ENCODE data around the gene AMH. TPM values are rescaled to one million over a fixed set of nuclear protein-coding genes. Genes with fewer than 3 reads are reported as not detected.
A peak's percentile ranks its signal among the peaks of the same experiment; 100 is the strongest.
"Not testable (repeated sequence)": the region's sequence is repeated elsewhere in the genome, so short reads cannot be mapped to it uniquely, and the experiment has no call there.

Gene AMH
- total RNA-seq, 2 experiments from 2014 or later: 2.6 to 4.0 TPM

DNA sequence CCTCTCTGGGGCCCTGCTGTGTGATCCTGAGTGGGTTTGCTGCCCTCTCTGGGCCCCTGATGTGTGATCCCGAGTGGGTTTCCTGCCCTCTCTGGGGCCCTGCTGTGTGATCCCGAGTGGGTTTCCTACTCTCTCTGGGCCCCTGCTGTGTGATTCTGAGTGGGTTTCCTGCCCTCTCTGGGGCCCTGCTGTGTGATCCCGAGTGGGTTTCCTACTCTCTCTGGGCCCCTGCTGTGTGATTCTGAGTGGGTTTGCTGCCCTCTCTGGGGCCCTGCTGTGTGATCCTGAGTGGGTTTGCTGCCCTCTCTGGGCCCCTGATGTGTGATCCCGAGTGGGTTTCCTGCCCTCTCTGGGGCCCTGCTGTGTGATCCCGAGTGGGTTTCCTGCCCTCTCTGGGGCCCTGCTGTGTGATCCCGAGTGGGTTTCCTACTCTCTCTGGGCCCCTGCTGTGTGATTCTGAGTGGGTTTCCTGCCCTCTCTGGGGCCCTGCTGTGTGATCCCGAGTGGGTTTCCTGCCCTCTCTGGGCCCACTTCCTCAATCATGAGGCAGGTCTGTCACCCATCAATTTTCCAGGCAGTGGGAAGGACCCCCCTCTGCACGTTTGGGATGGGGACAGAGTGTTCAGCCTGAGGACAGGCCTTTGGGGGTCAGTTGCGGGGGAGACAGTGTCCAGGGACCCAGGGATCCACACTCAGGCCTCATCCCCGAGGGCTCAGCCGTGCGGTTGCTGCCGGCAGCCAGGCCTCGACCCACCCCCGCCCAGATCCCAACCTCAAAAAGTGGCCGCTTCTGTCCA, 32.3 kb downstream of the AMH start:
- H3K27ac Mint-ChIP-seq; H3K9me3 Mint-ChIP-seq; CTCF ChIA-PET; H3K4me3 Mint-ChIP-seq; intact Hi-C loops (cut with micrococcal nuclease); DNase-seq; H3K27me3 Mint-ChIP-seq (ENCODE audit: low read depth); H3K36me3 Mint-ChIP-seq (ENCODE audit: low read depth): not testable (repeated sequence)
- H3K4me1 Mint-ChIP-seq (ENCODE audit: low read depth): peaks cover 15% of the 10 kb centered on the region

GRCh38 chr19:2282062-2282861, 33.1 kb downstream of the AMH start, which contains the start of gene PEAK3:
Gene PEAK3 (minus strand): TSS chr19:2282175. CDS start chr19:2280931, 1,244 bp downstream.
- Mint-ChIP-seq H3K27me3 (ENCODE audit: low read depth) (no peaks in the 10 kb centered on the region), H3K27ac (no peak within 1 kb of the TSS), H3K36me3 (ENCODE audit: low read depth) (no peaks in the 10 kb centered on the region), H3K4me3 (no peak within 1 kb of the TSS), H3K4me1 (ENCODE audit: low read depth) (peaks cover 13% of the 10 kb centered on the region), H3K9me3 (no peaks in the 10 kb centered on the region)
- peak; percentile 57 for DNase-seq
- CTCF ChIA-PET: no interaction called here
- intact Hi-C loops (cut with micrococcal nuclease): no loop called here

DNA sequence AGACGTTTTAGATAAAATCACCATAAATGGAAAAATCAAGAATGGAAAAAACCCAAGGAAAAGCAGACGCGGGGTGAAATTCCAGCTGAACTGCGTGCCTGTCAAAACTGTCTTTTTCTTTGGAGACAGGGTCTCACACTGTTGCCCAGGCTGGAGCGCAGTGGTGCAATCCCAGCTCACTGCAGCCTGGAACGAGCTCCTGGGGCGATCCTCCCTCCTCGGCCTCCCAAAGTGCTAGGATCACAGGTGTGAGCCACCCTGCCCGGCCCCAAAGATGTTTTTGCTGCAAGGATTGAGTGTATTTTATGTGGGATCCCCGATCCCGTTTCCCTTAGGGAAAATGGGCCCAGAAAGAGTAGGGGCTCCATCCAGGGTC, 33.7 kb downstream of the AMH start:
- no peak overlapping the region for H3K4me3 Mint-ChIP-seq
- peaks cover 13% of the 10 kb centered on the region for H3K4me1 Mint-ChIP-seq (ENCODE audit: low read depth)
- DNase-seq: no peak
- no peaks in the 10 kb centered on the region for H3K9me3 Mint-ChIP-seq
- no peaks in the 10 kb centered on the region for H3K36me3 Mint-ChIP-seq (ENCODE audit: low read depth)
- H3K27ac Mint-ChIP-seq: no peak overlapping the region
- H3K27me3 Mint-ChIP-seq (ENCODE audit: low read depth): no peaks in the 10 kb centered on the region
- intact Hi-C loops (cut with micrococcal nuclease): no loop called here
- CTCF ChIA-PET: no interaction called here

GRCh38 chr19:2283835-2284507, 34.8 kb downstream of the AMH start:
- H3K36me3 Mint-ChIP-seq (ENCODE audit: low read depth): no peaks in the 10 kb centered on the region
- peaks cover 19% of the 10 kb centered on the region for H3K4me1 Mint-ChIP-seq (ENCODE audit: low read depth)
- H3K27me3 Mint-ChIP-seq (ENCODE audit: low read depth): peaks cover 2% of the 10 kb centered on the region
- H3K4me3 Mint-ChIP-seq: no peak overlapping the region
- no peak for DNase-seq
- intact Hi-C loops (cut with micrococcal nuclease): no loop called here
- no peaks in the 10 kb centered on the region for H3K9me3 Mint-ChIP-seq
- no peak overlapping the region for H3K27ac Mint-ChIP-seq
- CTCF ChIA-PET: interaction anchor here (0.6 kb wide), 1 partner anchor 15 kb away, joined by 3 read pairs; no protein-coding TSS in a partner anchor

GRCh38 chr19:2286402-2287140, 37.4 kb downstream of the AMH start:
- peaks cover 5% of the 10 kb centered on the region for H3K27me3 Mint-ChIP-seq (ENCODE audit: low read depth)
- no peak overlapping the region for H3K4me3 Mint-ChIP-seq
- no peaks in the 10 kb centered on the region for H3K9me3 Mint-ChIP-seq
- H3K27ac Mint-ChIP-seq: no peak overlapping the region
- peaks cover 1% of the 10 kb centered on the region for H3K36me3 Mint-ChIP-seq (ENCODE audit: low read depth)
- DNase-seq: no peak
- CTCF ChIA-PET: interaction anchor here (1.4 kb wide), 1 partner anchor 11 kb away, joined by 3 read pairs; no protein-coding TSS in a partner anchor
- H3K4me1 Mint-ChIP-seq (ENCODE audit: low read depth): peaks cover 34% of the 10 kb centered on the region
- intact Hi-C loops (cut with micrococcal nuclease): loop anchor here (5.0 kb wide), 1 partner anchor 41 kb away; the partner anchor contains the start of genes LSM7 and SPPL2B

DNA sequence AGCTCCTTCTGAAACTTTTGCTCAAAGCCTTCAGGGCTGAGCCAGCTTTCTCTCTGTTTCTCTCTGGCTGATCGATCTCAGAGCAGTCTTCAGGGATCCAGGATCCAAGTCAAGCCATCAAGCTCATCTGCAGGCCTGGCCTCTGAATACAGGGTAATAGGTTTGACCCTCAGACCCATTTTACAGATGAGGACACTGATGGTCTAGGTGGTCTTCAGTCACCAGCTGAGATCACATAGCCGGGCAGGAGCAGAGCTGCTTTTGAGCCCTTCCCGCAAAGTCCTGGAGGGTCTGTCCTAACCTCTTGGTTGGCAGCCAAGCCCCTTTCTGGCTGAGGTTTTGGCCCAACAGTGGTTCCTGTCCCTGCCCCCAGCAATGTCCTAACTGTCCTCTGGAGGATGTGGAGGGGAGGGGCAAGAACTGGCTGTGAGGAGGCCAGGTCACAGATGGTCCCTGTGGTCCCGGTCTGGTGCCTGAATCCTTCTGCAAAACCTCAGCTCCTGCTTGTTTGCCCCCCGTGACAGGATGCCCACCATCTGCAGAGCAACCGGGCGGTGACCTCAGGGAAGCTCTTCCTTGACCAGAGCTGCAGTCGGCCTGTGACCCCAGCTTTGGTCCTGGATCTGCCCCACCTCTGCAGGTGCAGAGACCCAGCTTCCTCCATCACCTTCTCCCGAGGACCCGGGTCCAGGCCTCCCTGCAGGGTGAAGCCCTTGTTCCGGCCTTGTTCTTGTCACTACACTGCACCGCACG, 38.6 kb downstream of the AMH start:
- Mint-ChIP-seq H3K27ac (no peak overlapping the region), H3K36me3 (ENCODE audit: low read depth) (peaks cover 1% of the 10 kb centered on the region), H3K27me3 (ENCODE audit: low read depth) (peaks cover 5% of the 10 kb centered on the region), H3K4me3 (no peak overlapping the region), H3K4me1 (ENCODE audit: low read depth) (peaks cover 27% of the 10 kb centered on the region), H3K9me3 (no peaks in the 10 kb centered on the region)
- DNase-seq: no peak
- intact Hi-C loops (cut with micrococcal nuclease): loop anchor here (5.0 kb wide), 1 partner anchor 40 kb away; the partner anchor contains the start of genes LSM7 and SPPL2B
- CTCF ChIA-PET: interaction anchor here (0.6 to 1.0 kb wide), 3 partner anchors 14 to 498 kb away, joined by 3 read pairs; partner anchors contain the start of gene THOP1

- Mint-ChIP-seq H3K4me3 (peak overlapping the region; percentile 37), H3K9me3 (no peaks in the 10 kb centered on the region), H3K27me3 (ENCODE audit: low read depth) (peaks cover 5% of the 10 kb centered on the region), H3K36me3 (ENCODE audit: low read depth) (peaks cover 2% of the 10 kb centered on the region), H3K27ac (peak overlapping the region; percentile 59), H3K4me1 (ENCODE audit: low read depth) (peaks cover 23% of the 10 kb centered on the region)
- intact Hi-C loops (cut with micrococcal nuclease): loop anchor here (5.0 kb wide), 1 partner anchor 39 kb away; the partner anchor contains the start of genes LSM7 and SPPL2B
- CTCF ChIA-PET: interaction anchor here (0.6 to 1.4 kb wide), 7 partner anchors 14 to 497 kb away, joined by 3 to 9 read pairs (median 3); partner anchors contain the start of gene THOP1
- no peak for DNase-seq
These were observed 39.3 kb downstream of the AMH start for GRCh38 chr19:2288338-2288817.

DNA sequence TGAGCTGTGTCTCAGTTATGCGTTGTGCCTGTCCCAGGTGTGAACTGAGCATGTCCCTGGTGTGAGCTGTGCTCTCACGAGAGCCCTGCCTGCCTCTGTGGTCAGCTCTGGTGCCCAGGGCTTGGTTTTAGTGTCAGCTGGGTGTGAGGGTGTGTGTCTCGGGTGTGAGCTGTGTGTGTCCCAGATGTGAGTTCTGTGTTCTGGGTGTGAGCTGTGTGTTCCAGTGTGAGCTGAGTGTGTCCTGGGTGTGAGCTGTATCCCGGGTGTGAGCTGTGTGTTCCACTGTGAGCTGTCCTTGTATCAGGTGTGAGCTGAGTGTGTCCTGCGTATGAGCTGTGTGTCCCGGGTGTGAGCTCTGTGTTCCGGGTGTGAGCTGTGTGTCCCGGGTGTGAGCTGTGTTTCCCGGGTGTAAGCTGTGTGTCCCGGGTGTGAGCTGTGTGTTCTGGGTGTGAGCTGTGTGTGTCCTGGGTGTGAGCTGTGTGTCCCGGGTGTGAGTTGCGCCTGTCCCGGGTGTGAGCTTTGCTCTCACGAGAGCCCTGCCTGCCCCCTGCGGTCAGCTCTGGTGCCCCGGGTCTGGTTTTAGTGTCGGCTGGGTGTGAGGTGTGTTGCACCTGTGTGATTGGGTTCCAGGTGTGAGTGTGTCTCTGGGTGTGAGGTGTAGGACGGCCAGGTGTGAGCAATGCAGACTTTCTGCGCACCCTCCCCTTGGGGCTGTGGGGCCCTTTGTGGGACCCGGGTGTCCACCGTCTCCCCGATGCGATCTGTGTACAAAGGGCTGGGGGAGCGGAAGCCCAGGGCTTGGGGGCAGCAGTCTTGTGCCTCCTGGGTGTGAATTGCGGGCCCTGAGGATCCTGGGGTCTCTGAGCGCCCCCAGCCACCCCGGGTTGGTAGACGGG, 39.9 kb downstream of the AMH start:
- H3K9me3 Mint-ChIP-seq: no peaks in the 10 kb centered on the region
- DNase-seq: no peak
- H3K36me3 Mint-ChIP-seq (ENCODE audit: low read depth): peaks cover 2% of the 10 kb centered on the region
- intact Hi-C loops (cut with micrococcal nuclease): loop anchor here (5.0 kb wide), 1 partner anchor 38 kb away; the partner anchor contains the start of genes LSM7 and SPPL2B
- peaks cover 5% of the 10 kb centered on the region for H3K27me3 Mint-ChIP-seq (ENCODE audit: low read depth)
- H3K27ac Mint-ChIP-seq: peak overlapping the region; percentile 59
- H3K4me3 Mint-ChIP-seq: peak overlapping the region; percentile 75
- H3K4me1 Mint-ChIP-seq (ENCODE audit: low read depth): peaks cover 27% of the 10 kb centered on the region
- CTCF ChIA-PET: interaction anchor here (0.9 to 1.4 kb wide), 4 partner anchors 15 to 237 kb away, joined by 3 to 9 read pairs (median 6); no protein-coding TSS in a partner anchor

- peaks cover 27% of the 10 kb centered on the region for H3K4me1 Mint-ChIP-seq (ENCODE audit: low read depth)
- DNase-seq: peak; percentile 72
- CTCF ChIA-PET: interaction anchor here (1.3 to 1.4 kb wide), 2 partner anchors 16 to 31 kb away, joined by 8 to 9 read pairs; no protein-coding TSS in a partner anchor
- peaks cover 5% of the 10 kb centered on the region for H3K27me3 Mint-ChIP-seq (ENCODE audit: low read depth)
- peak overlapping the region; percentile 75 for H3K4me3 Mint-ChIP-seq
- H3K36me3 Mint-ChIP-seq (ENCODE audit: low read depth): peaks cover 2% of the 10 kb centered on the region
- intact Hi-C loops (cut with micrococcal nuclease): loop anchor here (5.0 kb wide), 1 partner anchor 37 kb away; the partner anchor contains the start of genes LSM7 and SPPL2B
- no peaks in the 10 kb centered on the region for H3K9me3 Mint-ChIP-seq
- no peak overlapping the region for H3K27ac Mint-ChIP-seq
These were observed 40.8 kb downstream of the AMH start for GRCh38 chr19:2289714-2290435.
